GM18519 (cell line): Measurements from ENCODE around the gene VAMP2.

ENCODE experiments used
- ATAC-seq: cut with Tn5 transposase; IDR thresholded peaks from one replicate; pipeline ENCODE4 v1.9.1; 2021; ENCODE audit warnings: mild to moderate bottlenecking, moderate library complexity; ENCODE audit not compliant: unreplicated experiment, low FRiP score

Gene VAMP2

DNA sequence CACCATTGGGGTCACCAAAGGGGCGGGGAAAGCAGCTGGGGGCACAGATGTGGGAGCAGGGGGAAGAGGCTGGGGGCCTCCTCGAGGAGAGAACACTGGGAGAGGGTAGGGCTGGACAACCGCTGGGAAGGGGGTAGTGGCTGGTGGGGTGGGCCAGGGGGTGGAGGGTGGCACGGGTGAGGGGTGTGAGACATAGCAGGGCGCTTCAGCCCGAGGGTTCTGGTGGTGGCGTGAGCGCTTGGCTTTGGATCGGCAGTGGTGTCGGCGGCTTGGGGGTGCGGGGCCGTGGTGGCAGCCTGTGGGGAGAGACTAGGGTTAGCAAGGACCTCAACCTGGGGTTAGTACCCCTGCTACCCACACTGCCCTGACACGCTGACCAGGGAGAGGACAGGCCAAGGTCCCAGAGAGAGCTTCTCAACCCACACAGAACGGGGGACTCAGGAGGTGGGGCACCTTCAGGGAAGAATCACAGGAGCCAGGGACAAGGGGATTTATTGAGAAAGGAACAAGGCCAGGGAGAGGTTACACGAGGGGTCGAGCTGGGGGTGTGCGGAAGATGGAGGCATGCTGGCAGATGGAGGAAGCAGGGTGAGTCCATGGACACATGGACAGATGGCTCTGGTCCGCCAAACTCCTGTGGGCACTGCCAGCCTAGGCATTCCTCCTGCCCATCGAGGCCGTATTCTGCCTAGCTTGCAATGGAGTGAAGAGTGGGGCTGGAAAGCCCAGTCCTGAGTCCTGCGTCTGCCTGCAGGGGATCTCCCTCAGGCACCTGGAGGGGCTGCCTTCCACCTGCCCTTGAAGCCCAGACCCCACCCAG lies 19.0 kb downstream of the VAMP2 start:
- ATAC-seq, result no peak

DNA sequence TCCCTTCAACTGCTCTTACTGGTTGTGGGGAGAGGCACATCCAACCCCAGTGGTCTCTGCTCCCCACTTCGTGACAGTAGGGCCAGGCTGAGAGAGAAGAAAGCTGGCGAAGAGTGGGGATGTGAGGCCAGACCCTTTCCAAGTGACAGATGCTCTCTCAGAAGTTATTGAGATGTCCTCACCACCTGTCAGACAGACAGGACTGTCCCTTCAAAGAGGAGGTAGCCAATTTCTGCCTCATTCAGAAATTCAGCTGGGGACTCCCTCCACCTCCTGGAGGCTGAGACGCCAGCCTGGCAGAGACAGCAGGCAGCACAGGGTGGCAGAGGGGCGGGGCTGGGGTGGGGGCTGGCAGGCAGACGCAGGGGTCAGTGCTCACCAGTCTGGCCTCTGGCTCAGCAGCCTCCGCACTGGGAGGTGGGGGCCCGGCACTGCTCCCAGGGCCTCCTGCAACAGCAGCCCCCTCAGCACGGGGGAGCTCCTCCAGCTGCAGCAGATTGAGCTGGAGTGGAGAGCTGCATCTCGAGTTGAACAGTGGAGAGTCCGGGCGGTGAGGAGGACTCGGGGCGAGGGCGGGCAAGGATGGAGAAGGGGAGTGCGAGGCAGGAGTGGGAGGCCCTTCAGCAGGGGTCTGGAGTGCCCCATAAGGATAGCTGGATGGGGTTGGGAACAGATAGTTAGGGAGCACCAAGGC lies 19.7 kb downstream of the VAMP2 start:
- ATAC-seq, result no peak

DNA sequence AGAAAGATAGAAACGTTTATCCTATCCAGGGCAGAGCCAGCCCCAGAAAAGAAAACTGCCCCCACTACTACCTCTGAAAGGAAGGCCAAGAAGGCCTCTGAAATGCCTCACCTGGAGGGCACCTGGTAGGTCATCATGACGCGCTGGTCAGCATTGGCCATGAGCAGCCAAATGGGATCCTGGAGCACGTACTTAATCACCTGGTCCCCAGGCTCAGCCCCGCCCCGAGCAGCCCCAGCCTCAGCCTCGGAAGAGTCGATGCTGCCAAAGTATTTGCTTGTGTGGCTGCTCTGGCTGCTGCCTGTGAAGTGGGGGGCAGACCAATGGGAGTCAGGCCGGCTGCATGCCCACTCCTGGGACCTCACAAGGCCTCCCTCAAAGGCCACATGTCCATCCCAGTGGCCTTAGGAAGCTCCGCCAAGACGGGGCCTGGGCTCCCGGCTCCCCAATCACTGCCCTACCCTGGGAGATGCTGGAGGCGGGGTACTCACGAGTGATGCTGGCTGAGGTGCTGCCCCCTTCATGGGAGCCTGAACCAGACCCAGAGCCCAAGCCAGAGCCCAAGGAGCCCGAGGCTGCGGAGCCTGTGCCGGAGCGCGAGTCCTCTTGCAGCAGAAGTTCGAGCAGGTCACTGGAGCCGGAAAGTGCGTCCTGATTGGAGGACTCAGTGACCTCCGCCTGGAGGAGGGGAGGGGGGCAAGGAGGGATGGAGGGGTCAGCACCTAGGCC lies 20.4 kb downstream of the VAMP2 start:
- ATAC-seq, result no peak

DNA sequence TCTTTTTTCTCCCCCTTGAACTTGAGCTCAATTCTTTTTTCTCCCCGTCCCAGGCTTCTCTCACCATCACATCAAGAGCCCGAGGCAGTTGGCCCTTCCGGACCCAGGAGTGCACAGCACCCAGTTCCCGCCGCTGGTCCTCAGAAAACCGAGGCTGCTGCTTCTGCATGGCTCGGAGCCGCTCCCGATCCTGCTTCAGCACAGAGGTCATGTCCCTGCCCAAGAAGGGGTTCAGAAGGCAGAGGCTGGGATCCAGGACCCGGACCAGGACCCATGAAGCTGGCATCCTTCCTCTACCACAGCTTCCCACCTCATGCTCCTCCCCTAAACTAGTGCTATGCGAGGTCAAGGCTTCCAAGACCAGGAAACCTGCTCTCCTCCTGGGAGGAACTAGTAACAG lies 21.0 kb downstream of the VAMP2 start:
- ATAC-seq, result no peak

DNA sequence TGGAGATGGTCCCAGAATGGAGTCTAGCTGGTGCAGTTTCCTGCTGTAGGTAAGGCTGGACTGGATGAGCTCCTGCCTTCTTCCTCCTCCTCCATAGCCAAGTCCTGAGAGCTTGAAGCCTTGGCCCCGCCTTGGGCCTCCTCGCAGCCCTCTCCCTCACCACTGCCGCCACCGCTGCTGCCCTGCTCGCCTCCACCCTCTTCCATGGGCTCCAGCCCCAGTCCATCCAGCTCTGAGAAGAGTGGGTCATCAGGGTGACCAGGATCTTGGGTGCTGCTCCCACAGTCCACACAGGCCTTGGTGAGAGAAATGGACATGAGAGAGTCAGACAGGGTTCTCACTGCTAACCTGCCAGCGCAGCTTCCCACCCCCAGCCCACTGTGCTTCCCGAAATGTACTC lies 21.7 kb downstream of the VAMP2 start:
- no peak for ATAC-seq

DNA sequence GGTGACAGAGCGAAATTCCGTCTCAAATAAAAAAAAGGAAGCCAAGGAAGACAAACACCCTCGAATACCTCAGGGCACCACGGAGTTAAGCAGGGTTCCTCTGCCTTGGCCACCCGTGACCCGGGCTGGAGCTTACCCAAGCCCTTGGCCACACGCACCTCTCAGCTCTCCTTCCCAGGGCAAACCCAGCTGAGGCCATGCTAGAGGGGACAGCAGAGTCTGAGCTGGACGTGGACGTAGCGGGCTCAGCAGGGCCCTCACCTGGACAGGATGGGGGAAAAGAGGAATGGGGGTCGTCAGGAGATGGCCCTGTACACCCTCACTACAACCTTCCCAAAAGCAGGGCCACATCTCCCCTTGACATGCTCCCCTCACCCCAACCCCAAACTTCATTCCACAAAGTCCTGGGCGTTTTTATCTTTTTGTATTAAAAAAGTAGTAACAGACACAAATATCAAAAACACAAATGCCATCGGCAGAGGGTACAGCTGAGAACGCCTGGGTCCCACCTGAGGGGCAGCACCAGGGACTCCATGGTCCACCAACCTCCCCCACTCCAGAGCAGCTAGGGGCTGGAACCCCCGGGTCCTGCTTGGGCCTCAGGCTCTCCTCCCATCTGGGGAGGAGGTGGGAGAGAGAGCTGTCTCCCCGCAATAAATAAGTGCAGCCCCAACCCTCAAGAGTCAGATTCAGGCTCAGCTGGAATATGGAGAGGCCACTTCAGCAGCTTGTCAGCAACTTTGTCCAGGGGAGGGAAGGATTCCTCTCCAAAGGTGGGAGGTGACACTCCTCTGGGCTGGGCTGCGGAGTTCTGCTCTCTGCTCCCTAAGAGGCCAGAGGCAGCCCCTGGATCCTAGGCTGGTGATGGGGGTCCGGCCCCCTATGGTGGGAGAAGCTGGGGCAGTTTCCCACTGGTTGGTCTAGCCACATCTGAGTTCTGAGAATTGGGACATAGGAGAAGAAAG lies 22.4 kb downstream of the VAMP2 start:
- ATAC-seq, result no peak

DNA sequence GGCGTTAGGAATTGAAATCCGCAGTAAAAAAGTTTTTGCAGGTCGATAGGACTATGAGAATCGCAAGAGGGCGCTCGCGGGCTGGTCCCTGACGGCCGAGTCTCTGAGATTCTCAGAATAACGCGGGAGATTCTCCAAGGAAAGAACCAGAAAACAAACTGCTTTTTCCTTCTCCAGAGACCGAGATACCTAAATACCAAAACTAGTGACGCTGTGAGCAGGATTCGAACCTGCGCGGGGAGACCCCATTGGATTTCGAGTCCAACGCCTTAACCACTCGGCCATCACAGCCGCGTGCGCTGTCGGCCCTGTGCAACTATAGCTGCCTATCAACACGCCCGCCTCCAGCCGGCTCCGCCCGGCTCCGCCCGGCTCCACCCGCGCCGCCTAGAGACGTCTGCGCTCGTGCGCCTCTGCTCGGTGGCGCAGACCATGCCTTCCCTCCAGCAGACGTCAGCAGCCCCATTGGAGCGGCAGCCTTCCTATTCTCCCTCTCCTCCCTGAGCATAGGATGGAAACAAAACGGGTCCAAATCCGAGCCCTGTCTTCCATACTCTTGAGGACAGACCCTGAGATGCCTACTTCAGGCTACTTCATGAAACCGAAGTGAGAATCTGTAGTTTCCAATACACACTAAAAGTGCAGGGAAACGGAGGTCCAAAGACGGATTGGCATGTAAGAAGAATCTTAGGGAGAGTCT lies 23.9 kb downstream of the VAMP2 start:
- ATAC-seq, result peak; percentile 58

DNA sequence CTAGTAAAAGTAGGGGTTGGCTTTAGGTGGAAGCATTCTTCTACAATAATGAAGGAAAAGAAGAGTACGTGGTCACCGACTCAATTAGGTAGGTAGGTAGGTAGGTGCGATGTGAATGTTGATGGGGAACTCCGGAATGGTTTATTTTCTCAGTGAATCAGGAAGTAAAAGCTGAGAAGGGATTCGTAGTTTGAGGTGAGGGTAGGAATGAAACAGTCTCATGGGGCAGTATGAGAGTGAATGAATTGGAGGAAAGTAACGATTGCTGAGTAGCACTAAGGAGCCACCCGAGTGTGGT lies 24.4 kb downstream of the VAMP2 start:
- ATAC-seq, result no peak

DNA sequence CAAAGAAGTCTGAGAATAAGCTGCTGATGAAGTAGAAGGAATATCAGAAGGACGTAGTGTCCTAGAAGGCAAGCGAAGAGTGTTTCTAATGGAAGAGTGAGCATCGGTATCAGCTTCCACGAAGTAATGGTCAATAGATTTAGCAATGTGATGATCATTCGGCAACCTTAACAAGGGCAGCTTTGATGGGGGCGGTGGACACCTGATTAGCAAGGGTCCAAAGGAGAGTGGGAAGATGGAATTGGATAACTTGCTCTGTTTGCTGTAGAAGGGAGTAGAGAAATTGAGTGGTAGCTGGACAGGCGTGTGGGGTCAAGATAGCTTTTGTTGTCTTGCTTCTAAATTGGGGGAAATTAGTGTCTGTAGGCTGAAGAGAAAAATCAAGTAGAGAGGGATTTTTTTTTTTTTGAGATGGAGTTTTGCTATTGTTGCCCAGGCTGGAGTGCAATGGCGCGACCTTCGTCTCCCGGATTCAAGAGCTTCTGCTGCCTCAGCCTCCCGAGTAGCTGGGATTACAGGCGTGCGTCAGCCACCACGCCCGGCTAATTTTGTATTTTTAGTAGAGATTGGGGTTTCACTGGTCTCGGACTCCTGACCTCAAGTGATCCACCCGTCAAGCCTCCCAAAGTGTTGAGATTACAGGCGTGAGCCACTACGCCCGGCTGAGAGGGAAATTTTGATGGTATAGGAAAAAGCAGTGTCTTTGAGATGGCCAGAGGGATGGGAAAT lies 24.9 kb downstream of the VAMP2 start:
- no peak for ATAC-seq

DNA sequence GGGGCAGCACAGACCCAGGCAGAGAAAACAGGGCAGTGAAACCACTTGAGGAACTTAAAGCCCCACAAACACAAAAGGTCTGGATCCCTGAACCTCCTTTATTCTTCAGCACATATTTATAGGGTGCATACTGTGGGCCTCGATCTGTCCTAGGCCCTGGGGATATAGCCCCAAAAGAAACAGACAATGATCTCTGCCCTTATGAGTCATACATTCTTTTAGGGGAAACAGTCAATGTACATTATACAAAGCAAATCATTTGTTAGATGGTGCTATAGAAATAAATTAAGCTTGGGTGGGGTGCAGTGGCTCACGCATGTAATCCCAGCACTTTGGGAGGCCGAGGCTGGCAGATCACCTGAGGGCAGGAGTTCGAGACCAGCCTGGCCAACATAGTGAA lies 28.8 kb downstream of the VAMP2 start:
- no peak for ATAC-seq

DNA sequence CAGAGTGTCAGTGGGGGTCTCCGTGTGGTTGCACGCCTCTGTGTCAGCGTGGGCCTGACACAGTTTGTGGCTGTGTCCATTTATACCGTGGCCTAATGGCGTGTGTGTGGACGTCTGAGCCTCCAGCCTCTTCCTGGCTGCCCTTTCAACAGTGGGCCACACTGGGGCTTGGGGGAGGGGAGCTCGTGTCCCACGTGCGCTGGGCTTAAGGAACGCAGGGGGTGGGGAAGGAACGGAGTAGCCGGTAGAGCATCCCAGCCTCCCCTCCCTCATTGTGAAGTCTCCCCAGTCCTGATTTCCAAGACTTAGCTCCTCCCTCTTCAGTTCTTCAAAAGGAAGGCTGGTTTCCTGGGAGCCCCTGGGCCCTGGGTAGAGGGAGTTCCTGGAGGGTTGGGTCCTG lies 29.3 kb downstream of the VAMP2 start:
- ATAC-seq, result no peak

DNA sequence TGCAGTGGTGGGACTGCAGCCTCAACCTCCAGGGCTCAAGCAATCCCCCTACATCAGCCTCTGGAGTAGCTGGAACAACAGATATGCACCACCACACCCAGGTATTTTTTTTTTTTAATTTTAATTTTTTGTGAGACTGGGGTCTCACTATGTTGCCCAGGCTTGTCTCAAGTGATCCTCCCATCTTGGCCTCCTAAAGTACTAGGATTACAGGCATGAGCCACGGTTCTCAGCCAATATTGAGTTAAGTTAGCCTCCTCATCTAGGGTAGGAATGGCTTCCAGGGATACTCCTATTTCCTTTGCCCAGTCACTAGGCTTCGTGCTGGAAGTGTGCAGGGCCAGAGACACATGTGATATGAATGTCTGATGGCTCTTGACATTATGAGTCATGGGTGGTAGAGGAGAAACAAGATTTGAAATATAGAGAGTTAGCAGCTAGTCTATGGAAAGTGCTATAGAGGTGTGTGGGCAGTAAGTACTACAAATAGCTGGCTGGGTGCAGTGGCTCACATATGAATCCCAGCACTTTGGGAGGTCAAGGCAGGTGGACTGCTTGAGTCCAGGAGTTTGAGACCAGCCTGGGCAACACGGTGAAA lies 30.8 kb downstream of the VAMP2 start:
- no peak for ATAC-seq

DNA sequence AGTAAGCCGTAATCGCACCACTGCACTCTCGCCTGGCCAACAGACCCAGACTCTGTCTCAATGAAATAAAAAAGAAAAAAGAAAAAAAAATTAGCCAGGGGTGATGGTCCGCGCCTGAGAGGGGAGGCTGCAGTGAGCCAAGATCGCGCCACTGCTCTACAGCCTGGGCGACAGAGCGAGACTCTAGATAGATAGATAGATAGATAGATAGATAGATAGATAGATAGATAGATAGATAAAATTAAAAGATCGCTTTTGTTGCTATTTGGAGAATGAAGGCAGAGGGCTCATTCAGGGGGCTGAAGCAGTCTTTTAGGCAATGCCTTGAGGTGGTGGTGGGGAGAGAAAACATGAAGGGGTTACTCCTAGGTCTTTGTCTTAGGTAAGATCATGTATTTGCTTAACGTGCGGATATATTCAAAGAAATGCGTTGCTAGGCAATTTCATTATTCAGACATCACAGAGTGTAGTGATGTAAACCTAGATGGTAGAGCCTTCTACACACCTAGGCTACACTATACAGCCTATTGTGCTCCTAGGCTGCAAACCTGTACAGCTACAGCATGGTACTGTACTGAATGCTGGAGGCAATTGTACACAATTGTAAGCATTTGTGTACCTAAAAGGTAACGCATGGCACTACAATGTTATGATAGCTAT lies 34.5 kb downstream of the VAMP2 start:
- ATAC-seq, result no peak

DNA sequence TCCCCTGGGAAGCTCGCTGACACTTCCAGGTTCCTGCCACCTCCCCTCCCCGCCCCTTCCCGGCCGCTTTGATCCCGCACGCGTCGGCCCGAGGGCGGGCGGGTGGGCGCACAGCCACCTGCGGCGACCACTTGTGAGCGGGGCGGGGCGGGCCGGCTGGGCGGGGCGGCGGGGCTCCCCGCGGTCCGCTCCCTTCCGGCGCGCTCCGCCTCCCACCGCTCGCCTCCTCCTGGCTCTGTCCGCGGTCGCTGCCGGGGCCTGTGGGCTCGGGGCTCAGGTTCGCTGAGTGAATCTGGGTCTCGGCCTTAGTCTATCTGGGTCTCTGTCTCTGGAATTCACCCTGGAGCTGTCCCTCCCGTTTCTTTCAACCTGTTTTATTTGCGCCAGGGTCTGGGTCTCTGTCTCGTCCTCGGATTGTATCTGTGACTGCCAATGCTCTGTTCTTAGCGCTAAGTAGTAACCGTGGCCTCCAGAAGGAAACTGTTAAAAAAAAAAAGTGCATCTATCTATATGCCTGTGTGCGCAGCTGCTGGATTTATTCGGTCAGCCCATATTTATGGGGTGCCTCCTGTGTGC lies 36.2 kb downstream of the VAMP2 start:
- no peak for ATAC-seq

DNA sequence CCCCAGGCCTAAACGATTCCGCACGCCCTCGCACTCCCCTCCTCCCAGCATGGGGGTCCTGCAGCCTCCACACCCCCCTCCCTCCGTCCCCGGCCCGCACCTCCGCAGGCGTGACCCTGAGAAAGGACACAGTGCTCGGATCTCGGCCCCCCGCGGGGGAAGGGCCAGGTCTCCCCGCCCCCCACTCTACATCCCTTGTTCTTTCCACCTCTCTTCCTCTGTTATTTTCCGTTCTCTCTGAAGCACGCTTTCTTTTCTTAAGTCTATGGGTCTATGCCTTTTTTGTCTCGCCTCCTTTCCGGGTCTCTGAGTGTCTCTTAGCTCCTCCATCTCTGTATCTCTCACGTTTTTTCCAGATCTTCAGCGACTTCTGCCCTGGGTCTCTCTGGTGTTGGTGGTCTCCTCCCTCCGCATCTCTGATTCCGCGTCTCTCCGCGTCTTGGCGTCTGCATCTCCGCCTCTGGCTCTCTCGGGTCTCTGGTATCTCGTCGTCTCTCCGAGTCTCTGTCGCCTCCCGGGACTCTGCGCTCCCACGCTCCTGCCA lies 36.7 kb downstream of the VAMP2 start:
- ATAC-seq, result no peak

DNA sequence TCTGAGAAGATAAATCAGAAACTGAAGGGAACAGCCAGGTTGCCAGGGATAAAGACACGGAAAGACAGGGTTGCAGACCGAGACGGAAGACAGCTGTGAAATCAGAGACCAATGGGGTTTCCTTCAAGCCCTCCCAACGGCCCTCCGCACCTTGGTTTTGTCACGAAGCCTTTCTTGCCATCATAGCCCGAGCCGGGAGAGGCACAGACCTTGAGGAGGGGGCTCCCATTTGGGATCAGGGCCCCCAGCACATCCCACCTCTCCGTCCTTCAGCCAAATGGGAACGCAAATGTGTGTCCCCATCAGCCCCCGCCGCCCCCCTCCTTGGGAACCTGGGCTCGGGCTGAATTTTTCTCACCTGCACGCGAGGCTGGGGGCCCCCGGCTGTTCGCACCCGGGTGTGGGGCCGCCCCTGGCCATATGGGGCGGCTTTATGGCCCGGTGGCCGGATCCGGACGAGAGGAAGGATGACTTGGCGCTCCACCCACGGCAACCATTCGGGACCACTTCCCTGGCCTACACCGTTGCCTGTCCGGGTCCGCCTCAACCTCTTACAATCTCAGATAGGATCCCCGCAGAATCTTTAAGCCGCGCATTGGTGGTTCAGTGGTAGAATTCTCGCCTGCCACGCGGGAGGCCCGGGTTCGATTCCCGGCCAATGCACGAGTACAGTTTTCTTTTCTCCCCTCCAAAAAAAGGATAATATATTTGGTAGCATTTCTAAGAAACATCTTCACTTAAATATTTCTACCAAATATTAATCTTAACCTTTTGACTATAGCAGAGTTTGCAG lies 37.4 kb downstream of the VAMP2 start:
- no peak for ATAC-seq
